CD4-positive, alpha-beta T cell (primary cell): Measurements from ENCODE around the gene SLMAP. TPM values are rescaled to one million over a fixed set of nuclear protein-coding genes. Genes with fewer than 3 reads are reported as not detected.

Source experiments
- ATAC-seq: fragments of 200-7000 bp; cut with Tn5 transposase; one replicate; pipeline ENCODE4 v1.10.0; 2022; ENCODE audit warnings: mild to moderate bottlenecking; ENCODE audit not compliant: poor library complexity
- CTCF ChIA-PET: fragments of 350-600 bp; sonication (Branson Sonifier 250); formaldehyde crosslinking; loops from one replicate; lab custom pipeline; 2021; ENCODE audit warnings: antibody characterized with exemption, inconsistent platforms; lab: Charles Lee
- POLR2A ChIA-PET: fragments of 350-600 bp; sonication (Branson Sonifier 250); formaldehyde crosslinking; loops from one replicate; lab custom pipeline; 2021; ENCODE audit warnings: antibody characterized with exemption, inconsistent platforms; lab: Charles Lee
- DNase-seq, 14 experiments: peaks; one replicate each; pipeline ENCODE4 v3.0.0-alpha.2; 2013 to 2020; ENCODE audit warnings: mixed read lengths in 2 of 14
- H3K27ac ChIP-seq, 2 donors: one replicate each; pipeline versions ENCODE4 v1.5.1 to v1.7.0; 2013; ENCODE audit warnings: low read length in 2 of 2, low read depth in 1 of 2, mild to moderate bottlenecking in 1 of 2
- H3K27me3 ChIP-seq, 2 experiments: 1 replicate in 1 of 2; 2 replicates in 1 of 2; pipeline versions ENCODE4 v1.6.1 to v1.7.0; 2013; ENCODE audit warnings: low read length in 2 of 2, control low read depth in 1 of 2, mild to moderate bottlenecking in 1 of 2, moderate library complexity in 1 of 2; ENCODE audit not compliant: insufficient read depth in 2 of 2, control insufficient read depth in 1 of 2
- H3K36me3 ChIP-seq: one replicate; pipeline ENCODE4 v1.6.1; 2013; ENCODE audit warnings: low read length, control low read depth; ENCODE audit not compliant: insufficient read depth
- H3K4me1 ChIP-seq: one replicate; pipeline ENCODE4 v1.6.1; 2013; ENCODE audit warnings: low read length, control low read depth; ENCODE audit not compliant: insufficient read depth
- H3K4me3 ChIP-seq: one replicate; pipeline ENCODE4 v1.5.1; 2013; ENCODE audit warnings: mild to moderate bottlenecking, low read length, moderate library complexity
- H3K9me3 ChIP-seq, 2 experiments: 1 replicate in 1 of 2; 2 replicates in 1 of 2; pipeline versions ENCODE4 v1.6.1 to v1.7.0; 2013; ENCODE audit warnings: low read length in 2 of 2, mild to moderate bottlenecking in 2 of 2, control low read depth in 1 of 2, moderate library complexity in 1 of 2; ENCODE audit not compliant: control insufficient read depth in 1 of 2, insufficient read depth in 1 of 2
- H3K27ac Mint-ChIP-seq: one replicate; pipeline ENCODE4 v1.8.0; 2020; ENCODE audit warnings: mixed read lengths
- H3K27me3 Mint-ChIP-seq: one replicate; pipeline ENCODE4 v1.8.0; 2021; ENCODE audit warnings: mixed read lengths
- H3K36me3 Mint-ChIP-seq: one replicate; pipeline ENCODE4 v1.8.0; 2021; ENCODE audit warnings: low read depth, mixed read lengths
- H3K4me1 Mint-ChIP-seq: one replicate; pipeline ENCODE4 v1.8.0; 2021; ENCODE audit warnings: low read depth, mixed read lengths
- H3K4me3 Mint-ChIP-seq: one replicate; pipeline ENCODE4 v1.8.0; 2020; ENCODE audit warnings: mild to moderate bottlenecking, mixed read lengths
- H3K9me3 Mint-ChIP-seq: one replicate; pipeline ENCODE4 v1.8.0; 2020; ENCODE audit warnings: mixed read lengths
- CTCF ChIP-seq: fragments of 200-600 bp; IDR thresholded peaks from one replicate; pipeline ENCODE4 v1.8.0; 2022; ENCODE audit warnings: antibody characterized with exemption, mild to moderate bottlenecking
- intact Hi-C, 2 experiments: fragments of 100-400 bp; cut with DNase I in 1 of 2; cut with micrococcal nuclease in 1 of 2; formaldehyde crosslinking; loops; one replicate each; pipeline versions ENCODE4 v1.15.1 to v1.9.0; 2023 to 2025; cut with DNase I, micrococcal nuclease
- total RNA-seq, 174 experiments: library from RNA in 2 of 174; stranded (reverse) in 2 of 174; gene quantifications; one replicate each; pipeline ENCODE4 v1.2.3 and lab custom pipeline; 2021 to 2026

Gene SLMAP
- total RNA-seq, 2 experiments from 2014 or later = 51.3 to 52.2 TPM

GRCh38 chr3:57810048-57810447, 53.9 kb downstream of the SLMAP start:
- peaks cover 0 to 3% of the 10 kb centered on the region in 2 experiments for H3K9me3 ChIP-seq
- Mint-ChIP-seq H3K4me3 (no peak overlapping the region), H3K27me3 (no peaks in the 10 kb centered on the region), H3K4me1 (peaks cover 61% of the 10 kb centered on the region), H3K36me3 (no peaks in the 10 kb centered on the region), H3K9me3 (no peaks in the 10 kb centered on the region), H3K27ac (no peak overlapping the region)
- H3K27me3 ChIP-seq = no peaks in the 10 kb centered on the region
- H3K4me3 ChIP-seq = no peak overlapping the region
- H3K4me1 ChIP-seq = peaks cover 23% of the 10 kb centered on the region
- no peaks in the 10 kb centered on the region for H3K36me3 ChIP-seq
- DNase-seq (no peak), ATAC-seq (no peak)
- no peak overlapping the region for H3K27ac ChIP-seq
- CTCF ChIA-PET = no interaction called here
- no peak for TF ChIP-seq CTCF
- POLR2A ChIA-PET = no interaction called here
- intact Hi-C loops = no loop called here

- H3K4me3 Mint-ChIP-seq = no peak overlapping the region
- ATAC-seq = no peak
Observed at GRCh38 chr3:57810471-57811137, 54.5 kb downstream of the SLMAP start.

GRCh38 chr3:57815036-57815435, 58.9 kb downstream of the SLMAP start:
- ChIA-PET POLR2A (interaction anchor here (0.8 to 1.5 kb wide), 2 partner anchors 51 to 59 kb away, joined by 3 to 5 read pairs; partner anchors contain the start of gene SLMAP), CTCF (no interaction called here)
- no peak for TF ChIP-seq CTCF
- Histone ChIP-seq H3K4me3 (no peak overlapping the region), H3K27ac (peak overlapping the region in 1 of 2 donors; percentile 23), H3K4me1 (peaks cover 16% of the 10 kb centered on the region), H3K9me3 (no peaks in the 10 kb centered on the region), H3K36me3 (no peaks in the 10 kb centered on the region), H3K27me3 (no peaks in the 10 kb centered on the region)
- Mint-ChIP-seq H3K4me3 (no peak overlapping the region), H3K36me3 (no peaks in the 10 kb centered on the region), H3K27me3 (no peaks in the 10 kb centered on the region), H3K4me1 (peaks cover 52% of the 10 kb centered on the region), H3K27ac (peak overlapping the region; percentile 10), H3K9me3 (no peaks in the 10 kb centered on the region)
- intact Hi-C loops = loop anchor here in 1 of 2 experiments (5.0 kb wide), 1 partner anchor 123 kb away; the partner anchor contains the start of gene DENND6A
- ATAC-seq = peak; percentile 84
- DNase-seq = peak; percentile 9 to 72 (median 32)

More at GRCh38 chr3:57810471-57811137, 54.5 kb downstream of the SLMAP start:
- ChIA-PET POLR2A (no interaction called here), CTCF (no interaction called here)
- intact Hi-C loops = no loop called here
- Mint-ChIP-seq H3K9me3 (no peaks in the 10 kb centered on the region), H3K4me1 (peaks cover 60% of the 10 kb centered on the region), H3K27ac (no peak overlapping the region), H3K36me3 (no peaks in the 10 kb centered on the region), H3K27me3 (no peaks in the 10 kb centered on the region)
- Histone ChIP-seq H3K27ac (no peak overlapping the region), H3K9me3 (peaks cover 0 to 3% of the 10 kb centered on the region in 2 experiments), H3K36me3 (no peaks in the 10 kb centered on the region), H3K4me1 (peaks cover 28% of the 10 kb centered on the region), H3K4me3 (no peak overlapping the region), H3K27me3 (no peaks in the 10 kb centered on the region)
- no peak for DNase-seq
- TF ChIP-seq CTCF = no peak
